HG02678 (cell line): ENCODE measurements around the gene GTF2H2C_2.
"Not testable (repeated sequence)": the region's sequence is repeated elsewhere in the genome, so short reads cannot be mapped to it uniquely, and the experiment has no call there.

Source experiments
- ATAC-seq: cut with Tn5 transposase; IDR thresholded peaks from one replicate; pipeline ENCODE4 v1.9.1; 2021; ENCODE audit warnings: mild to moderate bottlenecking, moderate library complexity; ENCODE audit not compliant: unreplicated experiment

Gene GTF2H2C_2

GRCh38 chr5:70415117-70415516 lies at the start of gene GTF2H2C_2:
TSS of gene GTF2H2C_2 (plus strand) at chr5:70415368.
- peak; percentile 99 for ATAC-seq

GRCh38 chr5:70400984-70401686 lies 14.0 kb upstream of the GTF2H2C_2 start:
- ATAC-seq = peak; percentile 100

- not testable (repeated sequence) for ATAC-seq
Observed at GRCh38 chr5:70421322-70421721, 6.2 kb downstream of the GTF2H2C_2 start.

GRCh38 chr5:70423215-70423614 lies 8.0 kb downstream of the GTF2H2C_2 start:
- ATAC-seq = not testable (repeated sequence)

- ATAC-seq = not testable (repeated sequence)
Observed at GRCh38 chr5:70438518-70438917, 23.4 kb downstream of the GTF2H2C_2 start.

- not testable (repeated sequence) for ATAC-seq
Observed at GRCh38 chr5:70449565-70449964, 34.4 kb downstream of the GTF2H2C_2 start.

DNA sequence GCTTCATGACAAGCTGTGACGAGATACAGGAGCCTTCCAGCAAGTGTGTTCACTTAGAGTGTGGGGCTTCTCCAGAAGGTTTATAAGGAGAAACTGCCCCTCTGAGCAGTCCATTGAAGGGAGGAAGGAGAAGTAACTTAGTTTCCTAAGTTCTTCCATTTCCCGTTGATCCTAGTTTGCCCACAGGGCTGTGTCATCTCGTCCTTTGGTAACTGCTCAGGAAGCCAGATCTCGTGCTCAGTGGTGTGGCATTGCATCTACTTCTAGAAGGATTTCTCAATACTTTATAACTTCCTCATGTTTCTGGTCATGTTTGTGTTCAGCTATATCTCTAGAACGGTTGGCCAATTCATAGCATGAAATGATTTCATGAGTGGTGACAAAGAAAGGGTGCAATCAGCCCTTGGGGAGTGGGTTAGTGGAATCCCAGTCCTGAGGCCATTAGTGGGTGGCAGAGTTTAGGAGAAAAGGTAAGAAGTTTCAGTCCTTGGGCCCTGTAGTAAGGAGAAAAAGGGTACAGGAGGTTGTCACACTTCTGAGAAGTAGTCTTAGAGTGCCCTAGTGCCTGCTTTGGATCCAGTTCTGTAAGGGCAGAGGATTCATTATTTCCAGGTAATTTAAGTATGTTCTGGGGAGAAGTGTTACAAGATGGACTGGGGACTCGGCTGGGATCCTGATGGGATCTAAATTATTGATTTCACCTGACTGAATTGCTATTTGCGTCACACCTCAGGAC lies 36.2 kb downstream of the GTF2H2C_2 start:
- ATAC-seq = not testable (repeated sequence)

- peak; percentile 100 for ATAC-seq
Observed at GRCh38 chr5:70457093-70457492, 41.9 kb downstream of the GTF2H2C_2 start.

- ATAC-seq = not testable (repeated sequence)
Observed at GRCh38 chr5:70459188-70459587, 44.0 kb downstream of the GTF2H2C_2 start.

DNA sequence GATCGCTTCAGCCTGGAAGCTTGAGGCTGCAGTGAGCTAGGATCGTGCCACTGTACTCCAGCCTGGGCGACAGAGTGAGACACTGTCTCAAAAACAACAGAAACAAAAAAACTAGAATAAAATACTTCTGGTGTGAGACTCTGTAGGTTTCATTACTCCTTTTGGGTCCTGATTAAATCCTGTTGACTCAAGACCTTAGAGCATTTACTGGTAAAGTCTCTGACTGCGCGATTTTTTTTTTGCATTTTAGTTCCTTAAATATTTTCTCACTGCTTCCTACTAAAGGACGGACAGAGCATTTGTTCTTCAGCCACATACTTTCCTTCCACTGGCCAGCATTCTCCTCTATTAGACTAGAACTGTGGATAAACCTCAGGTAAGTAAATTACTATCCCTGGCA lies 46.8 kb downstream of the GTF2H2C_2 start:
- ATAC-seq = not testable (repeated sequence)

GRCh38 chr5:70464019-70464637 lies 49.0 kb downstream of the GTF2H2C_2 start:
- ATAC-seq = not testable (repeated sequence)

DNA sequence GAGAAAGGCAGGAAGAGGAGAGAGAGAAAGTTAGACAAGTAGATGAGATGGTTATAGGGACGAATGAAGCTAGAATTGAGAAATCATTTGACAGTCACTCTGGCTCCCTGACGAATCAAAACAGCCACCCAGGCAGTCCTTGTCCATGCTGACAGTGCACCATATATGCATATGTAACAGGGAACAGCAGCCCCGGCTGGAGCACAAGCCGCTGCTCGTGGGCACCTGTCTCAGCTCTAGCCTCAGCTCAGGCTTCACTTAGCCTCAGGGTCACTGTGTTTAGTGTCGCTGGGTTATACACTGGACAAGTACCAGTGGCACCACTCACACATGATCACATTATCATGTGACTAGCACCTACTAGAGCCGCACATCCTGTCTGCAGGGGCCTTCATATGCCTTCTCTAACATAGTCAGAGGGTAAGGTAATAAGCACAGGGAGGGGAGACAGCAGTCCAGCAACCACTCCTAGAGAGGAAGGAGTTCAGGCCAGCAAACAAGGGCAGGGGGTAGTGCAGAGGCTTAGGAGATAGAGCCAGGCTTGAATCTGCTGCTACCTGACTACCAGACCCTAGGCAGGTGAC lies 54.9 kb downstream of the GTF2H2C_2 start:
- not testable (repeated sequence) for ATAC-seq
